8988T (cell line): ENCODE results near the gene GPR108.

Experiments
- DNase-seq: peaks from one replicate; pipeline ENCODE4 v3.0.0; 2011

Gene GPR108

GRCh38 chr19:6700586-6701316 is 36.6 kb downstream of the GPR108 start:
- no peak for DNase-seq

- DNase-seq, result no peak
These were observed 37.4 kb downstream of the GPR108 start for GRCh38 chr19:6699935-6700334.

GRCh38 chr19:6697291-6697690 is 40.1 kb downstream of the GPR108 start:
- DNase-seq, result no peak

- no peak for DNase-seq
These were observed 41.0 kb downstream of the GPR108 start for GRCh38 chr19:6696239-6696820.

GRCh38 chr19:6694147-6694815 is 43.1 kb downstream of the GPR108 start:
- DNase-seq, result no peak

GRCh38 chr19:6693681-6694080 is 43.7 kb downstream of the GPR108 start:
- DNase-seq, result no peak

- no peak for DNase-seq
These were observed 44.3 kb downstream of the GPR108 start for GRCh38 chr19:6693056-6693471.

- DNase-seq, result no peak
These were observed 45.4 kb downstream of the GPR108 start for GRCh38 chr19:6692027-6692426.

- DNase-seq, result no peak
These were observed 46.0 kb downstream of the GPR108 start for GRCh38 chr19:6691342-6691741.

- DNase-seq, result no peak
These were observed 47.1 kb downstream of the GPR108 start for GRCh38 chr19:6690160-6690885.

GRCh38 chr19:6687114-6687513 is 50.3 kb downstream of the GPR108 start:
- DNase-seq, result no peak

GRCh38 chr19:6686628-6686975 is 50.8 kb downstream of the GPR108 start:
- DNase-seq, result no peak

- DNase-seq, result no peak
These were observed 51.3 kb downstream of the GPR108 start for GRCh38 chr19:6685962-6686627.

GRCh38 chr19:6685482-6685881 is 51.9 kb downstream of the GPR108 start:
- no peak for DNase-seq

GRCh38 chr19:6683971-6684370 is 53.4 kb downstream of the GPR108 start:
- no peak for DNase-seq

- DNase-seq, result no peak
These were observed 54.7 kb downstream of the GPR108 start for GRCh38 chr19:6682607-6683128.

- no peak for DNase-seq
These were observed 57.2 kb downstream of the GPR108 start for GRCh38 chr19:6680141-6680540.
